Fibroblast of villous mesenchyme (primary cell): ENCODE results near the gene SUSD4. TPM values are rescaled to one million over a fixed set of nuclear protein-coding genes. Genes with fewer than 3 reads are reported as not detected.

ENCODE experiments used
- DNase-seq: peaks from one replicate; pipeline ENCODE4 v3.0.0-alpha.2; 2010; ENCODE audit warnings: low read depth
- H3K4me3 ChIP-seq: 2 replicates; pipeline ENCODE4 v1.5.1; 2011; ENCODE audit warnings: low read depth, mild to moderate bottlenecking, low read length
- CTCF ChIP-seq: IDR thresholded peaks from 2 replicates; pipeline ENCODE4 v1.5.1; 2012; ENCODE audit warnings: low read depth, mild to moderate bottlenecking, low read length; ENCODE audit not compliant: insufficient read depth
- total RNA-seq: library from RNA; depleted of rRNA; stranded (reverse); fragments of >200 nt; gene quantifications from 2 replicates; pipeline ENCODE4 v1.2.3, GENCODE V29; 2012

Gene SUSD4
- total RNA-seq, 1 donor = not detected

- no peak overlapping the region for H3K4me3 ChIP-seq
- DNase-seq = no peak
- no peak for TF ChIP-seq CTCF
Observed at GRCh38 chr1:223323491-223324484, 40.2 kb downstream of the SUSD4 start.

- no peak for DNase-seq
- TF ChIP-seq CTCF = no peak
- H3K4me3 ChIP-seq = no peak overlapping the region
Observed at GRCh38 chr1:223322868-223323267, 41.1 kb downstream of the SUSD4 start.

DNA sequence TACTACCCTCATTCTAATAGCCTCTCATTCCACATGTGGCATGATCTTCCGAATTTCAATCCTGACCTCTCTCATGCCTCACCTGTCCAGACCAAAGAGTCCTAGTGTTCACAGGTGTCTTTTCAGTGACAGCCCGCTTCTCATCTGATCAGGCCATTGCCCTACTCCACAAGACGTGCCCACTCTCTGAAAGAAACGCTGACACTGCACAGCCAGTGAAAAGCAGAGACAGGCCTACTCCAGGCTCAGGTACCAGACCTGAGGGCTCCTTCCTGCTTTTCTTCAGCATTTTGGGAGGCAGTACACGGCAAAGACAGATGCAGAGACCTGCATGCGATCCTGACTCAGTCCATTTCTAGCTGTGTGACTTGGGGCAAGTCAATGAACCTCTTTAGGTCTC, 43.0 kb downstream of the SUSD4 start:
- no peak overlapping the region for H3K4me3 ChIP-seq
- no peak for TF ChIP-seq CTCF
- no peak for DNase-seq

- DNase-seq = no peak
- no peak overlapping the region for H3K4me3 ChIP-seq
- no peak for TF ChIP-seq CTCF
Observed at GRCh38 chr1:223319905-223320580, 43.9 kb downstream of the SUSD4 start.

GRCh38 chr1:223319398-223319797, 44.6 kb downstream of the SUSD4 start:
- no peak for DNase-seq
- no peak overlapping the region for H3K4me3 ChIP-seq
- no peak for TF ChIP-seq CTCF

DNA sequence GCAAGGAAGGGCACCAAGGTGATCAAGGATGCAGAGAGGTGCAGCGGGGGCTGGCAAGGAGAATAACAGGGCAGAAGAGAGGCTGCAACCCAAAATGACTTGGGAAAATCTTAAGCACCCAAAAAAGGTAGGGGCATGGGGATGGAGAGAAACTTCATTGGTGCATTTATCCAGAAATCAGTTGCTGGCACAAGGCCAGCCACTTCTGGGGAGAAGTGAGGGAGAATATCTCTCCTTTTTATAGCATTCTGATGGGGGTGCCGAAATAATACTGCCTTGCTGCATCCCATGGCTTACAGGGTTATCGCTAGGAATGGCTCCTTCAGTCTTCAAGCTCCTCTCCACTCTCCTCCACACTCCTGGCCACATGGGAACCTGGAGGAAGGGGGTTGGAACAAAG, 47.9 kb downstream of the SUSD4 start:
- no peak overlapping the region for H3K4me3 ChIP-seq
- DNase-seq = no peak
- TF ChIP-seq CTCF = no peak
